Epithelial cell of proximal tubule (primary cell): ENCODE data around the gene ZNF398. TPM values are rescaled to one million over a fixed set of nuclear protein-coding genes. Genes with fewer than 3 reads are reported as not detected.
"Not testable (repeated sequence)": the region's sequence is repeated elsewhere in the genome, so short reads cannot be mapped to it uniquely, and the experiment has no call there.

Experiments
- DNase-seq: peaks from one replicate; pipeline ENCODE4 v3.0.0-alpha.2; 2011; ENCODE audit warnings: low read depth
- H3K4me3 ChIP-seq: 2 replicates; pipeline ENCODE4 v1.5.1; 2011; ENCODE audit warnings: low read depth, mild to moderate bottlenecking, low read length
- CTCF ChIP-seq: conservative IDR thresholded peaks from 2 replicates; pipeline ENCODE4 v1.5.1; 2012; ENCODE audit warnings: low read depth, mild to moderate bottlenecking, low read length
- total RNA-seq: library from RNA; depleted of rRNA; stranded (reverse); fragments of >200 nt; gene quantifications from 2 replicates; pipeline ENCODE4 v1.2.3, GENCODE V29; 2015

ZNF398 gene
- total RNA-seq, 1 donor from 2014 or later: 11.1 TPM

GRCh38 chr7:149136118-149136517, 11.1 kb upstream of the ZNF398 start:
- no peak overlapping the region for H3K4me3 ChIP-seq
- TF ChIP-seq CTCF: no peak
- no peak for DNase-seq

- H3K4me3 ChIP-seq: no peak overlapping the region
- no peak for DNase-seq
- TF ChIP-seq CTCF: no peak
Measured at GRCh38 chr7:149140831-149141230, 6.4 kb upstream of the ZNF398 start.

- TF ChIP-seq CTCF: no peak
- DNase-seq: no peak
- no peak overlapping the region for H3K4me3 ChIP-seq
Measured at GRCh38 chr7:149141893-149142292, 5.4 kb upstream of the ZNF398 start.

GRCh38 chr7:149144436-149144922, 2.8 kb upstream of the ZNF398 start:
- not testable (repeated sequence) for H3K4me3 ChIP-seq, DNase-seq

GRCh38 chr7:149145031-149145845, 2.0 kb upstream of the ZNF398 start:
- no peak for TF ChIP-seq CTCF
- no peak overlapping the region for H3K4me3 ChIP-seq
- no peak for DNase-seq

- no peak for DNase-seq
- TF ChIP-seq CTCF: no peak
- peak overlapping the region; percentile 90 for H3K4me3 ChIP-seq
Measured at GRCh38 chr7:149147752-149148653, 750 bp downstream of the ZNF398 start.

- no peak for DNase-seq
- no peak for TF ChIP-seq CTCF
- H3K4me3 ChIP-seq: no peak overlapping the region
Measured at GRCh38 chr7:149150981-149151380, 3.7 kb downstream of the ZNF398 start.
